Omental fat pad (tissue), 4 donors: ENCODE data around the gene DYNC2I2. TPM values are rescaled to one million over a fixed set of nuclear protein-coding genes. Genes with fewer than 3 reads are reported as not detected.

Source experiments
- ATAC-seq: fragments of 150-250 bp; one replicate; pipeline ENCODE4 v1.9.1; 2016; ENCODE audit warnings: mild to moderate bottlenecking, moderate library complexity; ENCODE audit not compliant: low FRiP score
- DNase-seq: peaks from one replicate; pipeline ENCODE4 v3.0.0-alpha.2; 2019; ENCODE audit warnings: low spot score
- CTCF ChIP-seq, 3 donors: fragments of 450-650 bp; IDR thresholded peaks; one replicate each; pipeline ENCODE4 v1.5.1; 2016 to 2017; ENCODE audit warnings: antibody characterized with exemption in 3 of 3, mild to moderate bottlenecking in 3 of 3, moderate library complexity in 2 of 3
- total RNA-seq, 4 donors: library from RNA; depleted of rRNA; stranded (reverse); fragments of >200 nt; gene quantifications; one replicate each; pipeline ENCODE4 v1.1.0, GENCODE V29; 2016

DYNC2I2 gene
- total RNA-seq, 4 donors from 2014 or later, result 12.8 to 24.7 (median 21.3) TPM

- DNase-seq, result peak; percentile 71
- peak; percentile 97 for ATAC-seq
- TF ChIP-seq CTCF (IDR thresholded peaks at IDR 0.05), result peak in 1 of 3 donors; percentile 50
These were observed 21.2 kb downstream of the DYNC2I2 start for GRCh38 chr9:128635266-128636023.

GRCh38 chr9:128634651-128635262, 21.9 kb downstream of the DYNC2I2 start:
- DNase-seq (no peak), ATAC-seq (no peak)
- no peak for TF ChIP-seq CTCF (IDR thresholded peaks at IDR 0.05)

- ATAC-seq, result no peak
- DNase-seq, result no peak
- TF ChIP-seq CTCF (IDR thresholded peaks at IDR 0.05), result no peak
These were observed 22.5 kb downstream of the DYNC2I2 start for GRCh38 chr9:128634111-128634510.

DNA sequence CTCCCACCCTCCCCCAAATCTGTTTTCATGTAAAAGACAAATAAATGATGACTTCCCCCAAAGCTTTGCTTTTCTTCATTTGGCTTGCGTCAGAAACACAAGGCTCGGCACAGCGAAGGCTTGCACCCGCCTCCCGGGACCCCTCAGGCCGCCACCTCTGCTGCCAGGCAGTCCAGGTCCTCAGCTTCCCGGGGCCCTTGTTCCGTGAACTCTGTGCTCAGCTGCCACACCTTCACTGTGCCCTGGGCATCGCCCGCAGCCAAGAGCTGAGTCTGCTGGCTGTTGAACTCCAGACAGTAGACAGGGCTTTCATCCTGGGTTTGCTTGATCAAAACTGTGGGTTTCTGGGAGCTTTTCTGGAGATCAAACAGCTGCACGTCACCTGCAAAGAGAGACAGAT, 23.0 kb downstream of the DYNC2I2 start:
- no peak for TF ChIP-seq CTCF (IDR thresholded peaks at IDR 0.05)
- no peak for ATAC-seq
- DNase-seq, result no peak

DNA sequence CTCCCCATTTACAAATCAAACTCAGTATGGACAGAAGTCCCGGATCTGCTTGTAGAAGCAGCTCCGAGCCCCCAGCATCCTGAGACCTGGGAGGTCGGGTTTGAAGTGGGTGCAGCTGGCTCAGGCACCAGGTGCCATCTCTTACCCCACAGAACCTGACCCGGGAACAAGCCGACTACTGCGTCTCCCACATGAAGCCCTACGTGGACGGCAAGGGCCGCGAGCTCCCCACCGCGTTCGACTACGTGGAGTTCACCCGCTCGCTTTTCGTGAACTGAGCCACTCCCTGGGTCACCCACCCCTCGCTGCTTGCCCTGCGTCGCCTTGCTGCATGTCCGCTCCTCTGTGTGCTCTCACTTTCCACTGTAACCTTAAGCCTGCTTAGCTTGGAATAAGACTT, 23.6 kb downstream of the DYNC2I2 start:
- DNase-seq, result no peak
- no peak for ATAC-seq
- TF ChIP-seq CTCF (IDR thresholded peaks at IDR 0.05), result no peak

DNA sequence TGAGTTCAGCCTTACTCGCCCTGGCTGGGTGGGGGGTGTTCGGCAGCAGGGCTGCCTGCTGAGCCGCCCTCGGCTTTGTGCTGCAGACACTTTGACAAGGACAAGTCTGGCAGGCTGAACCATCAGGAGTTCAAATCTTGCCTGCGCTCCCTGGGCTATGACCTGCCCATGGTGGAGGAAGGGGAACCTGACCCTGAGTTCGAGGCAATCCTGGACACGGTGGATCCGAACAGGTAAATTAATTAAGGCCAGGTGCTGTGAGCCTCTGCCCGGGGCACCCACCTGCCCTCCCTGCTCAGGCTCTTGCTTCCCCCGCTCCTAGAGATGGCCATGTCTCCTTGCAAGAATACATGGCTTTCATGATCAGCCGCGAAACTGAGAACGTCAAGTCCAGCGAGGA, 24.2 kb downstream of the DYNC2I2 start:
- TF ChIP-seq CTCF (IDR thresholded peaks at IDR 0.05), result no peak
- ATAC-seq, result no peak
- DNase-seq, result no peak

DNA sequence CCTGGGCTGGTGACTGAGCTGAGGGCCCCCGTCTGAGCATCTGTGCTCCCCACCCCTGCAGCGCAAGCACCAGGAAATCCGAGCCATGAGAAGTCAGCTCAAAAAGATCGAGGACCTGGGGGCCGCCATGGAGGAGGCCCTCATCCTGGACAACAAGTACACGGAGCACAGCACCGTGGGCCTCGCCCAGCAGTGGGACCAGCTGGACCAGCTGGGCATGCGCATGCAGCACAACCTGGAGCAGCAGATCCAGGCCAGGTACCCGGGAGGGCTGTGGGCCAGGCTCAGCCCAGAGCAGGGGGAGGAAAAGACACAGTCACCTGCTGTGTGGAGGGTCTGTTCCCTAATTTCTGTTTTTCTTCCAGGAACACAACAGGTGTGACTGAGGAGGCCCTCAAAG, 24.6 kb downstream of the DYNC2I2 start:
- ATAC-seq (no peak), DNase-seq (no peak)
- no peak for TF ChIP-seq CTCF (IDR thresholded peaks at IDR 0.05)
